ENCODE data around the gene ZBTB32.

Gene ZBTB32

GRCh38 chr19:35716801-35717664 is 12.7 kb downstream of the ZBTB32 start:
- DNase-seq (ENCODE audit: low read depth), result peak; percentile 81
- H3K4me3 ChIP-seq (ENCODE audit: low read length), result peak overlapping the region; percentile 76
- TF ChIP-seq CTCF (IDR thresholded peaks at IDR 0.05; ENCODE audit: insufficient read depth, low read depth, low read length, missing control alignments), result peak; percentile 70

GRCh38 chr19:35717665-35718344 is 13.4 kb downstream of the ZBTB32 start, which contains the start of gene KMT2B:
Gene KMT2B (plus strand): TSS chr19:35718003. CDS start chr19:35718019, 16 bp downstream.
- peak; percentile 97 for DNase-seq (ENCODE audit: low read depth)
- no peak for TF ChIP-seq CTCF (IDR thresholded peaks at IDR 0.05; ENCODE audit: insufficient read depth, low read depth, low read length, missing control alignments)
- H3K4me3 ChIP-seq (ENCODE audit: low read length), result peak within 1 kb of the TSS; percentile 86

- H3K4me3 ChIP-seq (ENCODE audit: low read length), result peak overlapping the region; percentile 86
- no peak for TF ChIP-seq CTCF (IDR thresholded peaks at IDR 0.05; ENCODE audit: insufficient read depth, low read depth, low read length, missing control alignments)
- DNase-seq (ENCODE audit: low read depth), result peak; percentile 35
Measured at GRCh38 chr19:35718345-35719041, 14.1 kb downstream of the ZBTB32 start.

GRCh38 chr19:35719402-35720162 is 15.2 kb downstream of the ZBTB32 start:
- H3K4me3 ChIP-seq (ENCODE audit: low read length), result peak overlapping the region; percentile 86

GRCh38 chr19:35720163-35720524 is 15.8 kb downstream of the ZBTB32 start:
- H3K4me3 ChIP-seq (ENCODE audit: low read length), result no peak overlapping the region
- no peak for TF ChIP-seq CTCF (IDR thresholded peaks at IDR 0.05; ENCODE audit: insufficient read depth, low read depth, low read length, missing control alignments)
- no peak for DNase-seq (ENCODE audit: low read depth)

More at GRCh38 chr19:35719402-35720162, 15.2 kb downstream of the ZBTB32 start:
- no peak for DNase-seq (ENCODE audit: low read depth)
- TF ChIP-seq CTCF (IDR thresholded peaks at IDR 0.05; ENCODE audit: insufficient read depth, low read depth, low read length, missing control alignments), result no peak

GRCh38 chr19:35720648-35721047 is 16.3 kb downstream of the ZBTB32 start:
- no peak for TF ChIP-seq CTCF (IDR thresholded peaks at IDR 0.05; ENCODE audit: insufficient read depth, low read depth, low read length, missing control alignments)
- H3K4me3 ChIP-seq (ENCODE audit: low read length), result no peak overlapping the region
- DNase-seq (ENCODE audit: low read depth), result no peak

All from epithelial cell of esophagus (primary cell).